SH-SY5Y (cell line): ENCODE measurements around the gene BMPR1A.

ENCODE experiments used
- GATA2 ChIP-seq: IDR thresholded peaks from 2 replicates; pipeline ENCODE4 v1.6.1; 2011; ENCODE audit warnings: mild to moderate bottlenecking, low read depth, low read length
- GATA3 ChIP-seq: IDR thresholded peaks from 2 replicates; pipeline ENCODE4 v1.6.1; 2011; ENCODE audit warnings: low read depth, mild to moderate bottlenecking, low read length, moderate library complexity

The BMPR1A gene

DNA sequence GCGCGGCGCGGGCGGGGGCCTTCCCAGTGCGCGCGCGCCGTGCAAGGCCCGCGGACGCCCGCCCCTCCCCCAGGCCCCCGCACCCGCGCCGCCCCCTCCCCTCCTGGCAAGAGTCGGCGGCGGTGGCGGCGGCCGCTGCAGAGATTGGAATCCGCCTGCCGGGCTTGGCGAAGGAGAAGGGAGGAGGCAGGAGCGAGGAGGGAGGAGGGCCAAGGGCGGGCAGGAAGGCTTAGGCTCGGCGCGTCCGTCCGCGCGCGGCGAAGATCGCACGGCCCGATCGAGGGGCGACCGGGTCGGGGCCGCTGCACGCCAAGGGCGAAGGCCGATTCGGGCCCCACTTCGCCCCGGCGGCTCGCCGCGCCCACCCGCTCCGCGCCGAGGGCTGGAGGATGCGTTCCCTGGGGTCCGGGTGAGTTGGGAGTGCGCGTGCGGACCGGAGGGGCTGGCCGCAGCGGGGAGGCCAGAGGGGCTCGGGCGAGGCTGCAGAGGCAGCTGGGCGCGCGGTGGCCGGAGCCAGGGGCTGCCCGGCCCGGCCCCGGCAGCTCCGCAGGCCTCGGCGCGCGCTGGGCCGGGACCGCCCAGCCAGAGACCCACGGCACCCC is at the start of gene BMPR1A:
TSS of gene BMPR1A (plus strand) at position 109 of the 602 bp plus-strand sequence. CDS start 119,400 bp downstream, outside the sequence.
- TF ChIP-seq GATA3 = no peak
- TF ChIP-seq GATA2 = no peak

GRCh38 chr10:86706977-86707376 is 49.4 kb upstream of the BMPR1A start:
- TF ChIP-seq GATA3 (no peak), GATA2 (no peak)

- TF ChIP-seq GATA2 (no peak), GATA3 (no peak)
Measured at GRCh38 chr10:86707505-86707904, 48.9 kb upstream of the BMPR1A start.

DNA sequence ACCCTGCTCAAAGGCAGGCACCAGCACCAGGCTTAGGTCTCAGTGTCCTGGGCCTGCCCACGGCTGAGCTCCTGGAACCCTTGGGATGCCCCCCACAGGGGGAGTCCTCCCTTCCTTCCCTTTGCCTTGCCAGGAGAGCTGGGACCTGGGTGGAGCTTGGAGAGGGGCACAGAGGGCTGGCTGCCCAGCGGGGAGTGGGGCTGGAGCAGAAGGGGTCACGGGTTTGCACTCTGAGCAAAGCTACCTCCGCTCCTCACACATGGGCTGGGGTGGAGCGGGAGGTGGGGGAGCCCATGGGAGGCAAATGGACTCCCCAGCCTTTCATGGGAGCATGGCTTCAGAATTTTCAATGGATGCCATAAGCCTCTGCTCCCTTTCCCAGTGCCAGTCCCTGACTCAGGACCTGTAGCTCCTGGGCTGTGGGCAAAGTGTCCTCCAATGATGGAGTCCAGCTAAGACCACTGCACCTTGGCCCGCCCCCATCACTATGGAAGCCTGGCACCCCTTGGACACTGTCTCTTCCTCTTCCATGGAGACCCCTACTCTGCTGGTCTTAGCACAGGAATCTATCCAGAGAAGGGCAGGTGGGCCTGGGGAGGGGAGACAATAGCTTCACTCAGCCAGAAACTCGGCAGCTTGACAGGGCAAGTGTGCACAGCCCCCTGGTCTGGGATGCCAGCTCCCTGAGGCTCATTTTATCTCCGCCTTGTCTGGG is 48.2 kb upstream of the BMPR1A start:
- TF ChIP-seq GATA2 (no peak), GATA3 (no peak)

DNA sequence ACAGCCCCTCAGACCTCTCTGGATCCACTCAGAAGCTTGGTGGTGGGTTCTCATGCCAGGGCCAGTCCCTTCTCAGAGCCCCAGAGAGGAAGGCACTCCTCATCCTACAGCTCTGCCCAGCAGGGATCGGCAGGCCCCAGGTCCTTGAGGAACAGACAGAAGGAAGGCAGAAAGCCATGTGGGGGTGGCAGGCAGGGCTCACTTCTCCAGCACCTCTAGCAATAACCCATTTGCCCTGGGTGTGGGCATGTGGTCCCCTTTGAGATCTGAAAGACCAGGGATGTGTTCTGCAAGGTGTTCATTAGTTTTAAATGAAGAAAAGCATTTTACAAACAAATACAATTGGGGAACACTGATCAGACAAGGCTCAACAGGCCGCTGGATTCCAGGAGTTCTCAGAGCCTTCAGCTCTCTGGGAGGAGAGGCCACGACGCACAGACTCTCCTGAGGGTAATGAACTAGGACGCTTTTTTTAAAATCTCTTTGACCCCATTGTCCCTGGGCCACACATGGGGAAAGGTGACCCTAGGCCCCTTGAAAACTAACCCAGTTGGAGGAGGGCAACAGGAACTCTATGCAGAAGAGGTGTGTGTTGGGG is 47.5 kb upstream of the BMPR1A start:
- TF ChIP-seq GATA3 (no peak), GATA2 (no peak)

DNA sequence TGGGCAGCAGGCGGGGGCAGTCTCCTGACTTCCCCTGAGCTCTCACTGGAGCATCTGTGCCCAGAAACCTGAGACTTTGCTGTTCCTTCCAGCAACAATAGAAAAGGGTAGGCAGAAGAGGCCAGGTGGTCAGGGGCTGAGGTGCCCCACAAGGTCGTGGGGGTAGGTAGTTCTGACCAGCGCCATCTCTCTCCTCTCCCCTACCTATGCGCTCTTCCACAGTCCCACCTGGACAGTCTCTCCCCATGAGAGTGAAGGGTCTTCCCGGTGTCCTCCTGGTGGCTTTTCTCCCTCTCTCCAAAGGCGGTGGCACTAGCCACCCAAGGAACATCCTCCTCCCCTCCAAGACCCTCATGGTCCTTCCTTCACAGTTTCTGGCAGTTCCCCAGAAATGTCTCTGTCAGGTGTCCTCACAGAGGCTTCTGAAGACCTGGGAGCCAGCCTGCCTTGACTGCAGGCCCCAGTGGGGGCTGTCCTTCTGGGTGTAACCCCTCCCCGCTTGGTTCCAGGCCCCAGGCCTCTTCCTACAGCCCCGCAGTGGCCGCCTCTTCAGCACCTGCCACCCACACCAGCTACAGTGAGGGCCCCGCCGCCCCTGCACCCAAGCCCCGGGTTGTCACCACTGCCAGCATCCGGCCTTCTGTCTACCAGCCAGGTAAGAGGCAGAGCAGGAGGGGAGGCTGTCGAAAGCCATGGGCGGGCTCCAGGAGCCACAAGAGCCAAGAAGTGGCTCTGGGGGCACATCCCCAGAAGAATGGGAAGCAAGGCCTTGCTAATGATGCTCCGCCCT is 46.8 kb upstream of the BMPR1A start:
- no peak for TF ChIP-seq GATA3
- no peak for TF ChIP-seq GATA2

GRCh38 chr10:86710987-86711512 is 45.4 kb upstream of the BMPR1A start:
- TF ChIP-seq GATA2 (no peak), GATA3 (no peak)

- TF ChIP-seq GATA3 = no peak
- no peak for TF ChIP-seq GATA2
Measured at GRCh38 chr10:86711513-86712316, 44.7 kb upstream of the BMPR1A start.

DNA sequence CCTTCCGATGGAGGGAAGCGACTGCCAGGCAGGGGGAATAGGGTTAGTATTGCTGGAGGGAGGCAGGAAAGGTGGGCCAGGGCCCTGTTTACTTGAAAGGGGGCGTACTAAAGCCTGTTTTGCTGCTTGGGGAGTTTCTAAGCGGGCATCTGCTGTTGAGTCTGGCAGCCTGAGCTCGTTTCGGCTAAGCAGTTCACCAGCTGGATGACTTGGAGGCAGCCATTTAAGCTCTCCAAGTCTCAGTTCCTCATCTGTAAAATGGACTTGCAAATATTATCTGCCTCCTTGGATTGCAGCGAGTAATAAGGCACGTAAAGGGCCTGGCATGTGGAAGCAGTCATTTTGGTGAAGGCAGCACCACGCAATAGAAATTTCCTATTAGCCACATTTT is 44.1 kb upstream of the BMPR1A start:
- TF ChIP-seq GATA3 (no peak), GATA2 (no peak)

GRCh38 chr10:86715156-86715795 is 41.1 kb upstream of the BMPR1A start:
- no peak for TF ChIP-seq GATA3
- no peak for TF ChIP-seq GATA2

GRCh38 chr10:86715836-86716235 is 40.6 kb upstream of the BMPR1A start:
- TF ChIP-seq GATA2 = no peak
- TF ChIP-seq GATA3 = no peak

- TF ChIP-seq GATA2 (no peak), GATA3 (no peak)
Measured at GRCh38 chr10:86716466-86716865, 40.0 kb upstream of the BMPR1A start.

DNA sequence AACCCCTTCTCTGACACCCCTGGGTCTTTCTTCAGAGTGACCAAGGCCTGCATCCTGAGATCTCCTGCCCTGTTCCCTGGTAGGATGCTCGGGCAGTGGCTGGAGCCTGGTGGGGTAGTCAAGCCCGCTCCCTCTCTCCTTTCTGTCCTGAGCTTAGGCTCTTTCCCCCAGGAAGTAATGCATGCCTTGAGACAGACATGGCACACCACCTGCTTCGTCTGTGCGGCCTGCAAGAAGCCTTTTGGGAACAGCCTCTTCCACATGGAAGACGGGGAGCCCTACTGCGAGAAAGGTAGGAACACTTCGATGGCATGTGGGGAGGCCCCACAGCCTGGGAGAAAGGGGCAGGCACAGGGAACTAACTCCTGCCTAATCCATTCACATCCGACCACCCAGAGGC is 37.9 kb upstream of the BMPR1A start:
- TF ChIP-seq GATA2 (no peak), GATA3 (no peak)
